H1 (cell line): ENCODE results near the gene SLC27A1. TPM values are rescaled to one million over a fixed set of nuclear protein-coding genes. Genes with fewer than 3 reads are reported as not detected.

ENCODE experiments used
- ATF2 ChIP-seq: IDR thresholded peaks from 2 replicates; pipeline ENCODE4 v1.6.1; 2012; ENCODE audit warnings: low read length, inconsistent platforms
- CEBPB ChIP-seq: IDR thresholded peaks from 2 replicates; pipeline ENCODE4 v1.6.1; 2012; ENCODE audit warnings: low read depth, low read length
- CREB1 ChIP-seq: IDR thresholded peaks from 2 replicates; pipeline ENCODE4 v1.6.1; 2012; ENCODE audit warnings: inconsistent platforms
- CTBP2 ChIP-seq: IDR thresholded peaks from 2 replicates; pipeline ENCODE4 v1.7.0; 2011; ENCODE audit warnings: borderline replicate concordance, mild to moderate bottlenecking, moderate library complexity, mixed read lengths, low read length; ENCODE audit not compliant: insufficient read depth, insufficient read length
- E2F6 ChIP-seq: IDR thresholded peaks from 2 replicates; pipeline ENCODE4 v1.6.1; 2012; ENCODE audit warnings: inconsistent platforms
- GABPA ChIP-seq: IDR thresholded peaks from 2 replicates; pipeline ENCODE4 v1.6.1; 2011; ENCODE audit warnings: mild to moderate bottlenecking, low read length, moderate library complexity, borderline replicate concordance; ENCODE audit not compliant: insufficient read depth
- GTF2F1 ChIP-seq: IDR thresholded peaks from 2 replicates; pipeline ENCODE4 v1.6.1; 2012; ENCODE audit warnings: low read depth, low read length, improper control_type of control experiment, borderline replicate concordance
- KDM4A ChIP-seq: IDR thresholded peaks from one replicate; pipeline ENCODE4 v1.7.1; 2012; ENCODE audit warnings: low read depth, mild to moderate bottlenecking, moderate library complexity, low read length, inconsistent platforms; ENCODE audit not compliant: severe bottlenecking
- PHF8 ChIP-seq: fragments of 200-600 bp; sonication (generic); conservative IDR thresholded peaks from 2 replicates; pipeline ENCODE4 v1.7.1; 2012; ENCODE audit warnings: low read depth, mild to moderate bottlenecking, inconsistent platforms, low read length, moderate library complexity
- RAD21 ChIP-seq, 2 experiments: IDR thresholded peaks in 1 of 2; conservative IDR thresholded peaks in 1 of 2; 2 replicates each; pipeline ENCODE4 v1.6.1; 2011; ENCODE audit warnings: low read depth in 2 of 2, low read length in 2 of 2, improper control_type of control experiment in 1 of 2, inconsistent platforms in 1 of 2, mild to moderate bottlenecking in 1 of 2, moderate library complexity in 1 of 2
- SIN3A ChIP-seq, 2 experiments: IDR thresholded peaks in 1 of 2; conservative IDR thresholded peaks in 1 of 2; 2 replicates each; pipeline ENCODE4 v1.6.1; 2011 to 2012; ENCODE audit warnings: low read length in 2 of 2, improper control_type of control experiment in 1 of 2, low read depth in 1 of 2, mild to moderate bottlenecking in 1 of 2
- ZNF274 ChIP-seq: IDR thresholded peaks from 2 replicates; pipeline ENCODE4 v1.7.0; 2012; ENCODE audit warnings: low read length, borderline replicate concordance; ENCODE audit errors: extremely low read depth
- polyA plus RNA-seq, 7 experiments: library from polyadenylated mRNA; depleted of rRNA in 3 of 7; stranded (reverse) in 5 of 7; unstranded in 2 of 7; fragments of >200 nt in 5 of 7; fragments of 200-250 nt in 2 of 7; gene quantifications; 1 replicate in 5 of 7; 2 replicates in 1 of 7; 4 replicates in 1 of 7; pipeline versions ENCODE4 v1.2.1 to v1.2.3, GENCODE V29; 2011 to 2013; ENCODE audit warnings: missing spikeins in 2 of 7, mixed read lengths in 2 of 7
- total RNA-seq: library from RNA; stranded (reverse); fragmentation: NEBNext Ultra II Directional; extraction: Animal tissue kit (Norgen Biotek cat#: 25700); gene quantifications from 2 replicates; pipeline ENCODE4 v1.2.1, GENCODE V29; 2021

The SLC27A1 gene
- total and polyA plus RNA-seq, 2 of the 8 experiments (the other 6 are each of a cell fraction or from before 2014, with no cell fraction given) = 7.5 to 9.1 TPM

GRCh38 chr19:17511724-17512573 lies 41.6 kb downstream of the SLC27A1 start (continued):
- TF ChIP-seq ATF2 = peak; percentile 13; the same call in 1 of the 2 replicates
- TF ChIP-seq ZNF274 = no peak
- TF ChIP-seq GTF2F1 = peak; percentile 45; the same call in 1 of the 2 replicates
- TF ChIP-seq CTBP2 = peak; percentile 88
- peak; percentile 87 for TF ChIP-seq KDM4A
- TF ChIP-seq CEBPB = no peak
- TF ChIP-seq CREB1 = peak; percentile 15; the same call in 1 of the 2 replicates
- TF ChIP-seq GABPA = no peak
- peak in 1 of 2 experiments; percentile 64; a peak in 1 of 4 replicates for TF ChIP-seq SIN3A (conservative IDR thresholded peaks at IDR 0.05 in 1 of 2, IDR thresholded peaks at IDR 0.05 in 1 of 2; ENCODE audit: low read depth in 1 of 2, low read length in 2 of 2)
- TF ChIP-seq E2F6 = peak; percentile 82
- peak; percentile 21 to 35; a peak in 2 of 4 replicates for TF ChIP-seq RAD21 (IDR thresholded peaks at IDR 0.05 in 1 of 2, conservative IDR thresholded peaks at IDR 0.05 in 1 of 2; ENCODE audit: low read depth in 2 of 2, low read length in 2 of 2)
- peak; percentile 89 for TF ChIP-seq PHF8
- TF ChIP-seq, all 59 proteins: peak for 22
